Endothelial cell of umbilical vein (primary cell): Measurements from ENCODE around the gene CXCR6. TPM values are rescaled to one million over a fixed set of nuclear protein-coding genes. Genes with fewer than 3 reads are reported as not detected.
A peak's percentile ranks its signal among the peaks of the same experiment; 100 is the strongest.

Source experiments
- BruUV-seq: library from RNA; stranded (reverse); fragments of 400-500 nt; replicated peaks from 2 replicates; lab custom pipeline; 2021; lab: Mats Ljungman, UMichigan
- CTCF ChIA-PET: fragments of 300-600, 350-600 bp; sonication (Branson Sonifier 250); formaldehyde crosslinking; loops from one replicate; lab custom pipeline; 2021; ENCODE audit warnings: antibody characterized with exemption, inconsistent platforms; lab: Charles Lee
- POLR2A ChIA-PET: fragments of 300-600, 350-600 bp; sonication (Branson Sonifier 250); formaldehyde crosslinking; loops from one replicate; lab custom pipeline; 2021; ENCODE audit warnings: antibody characterized with exemption, inconsistent platforms; lab: Charles Lee
- DNase-seq: peaks from one replicate; pipeline ENCODE4 v3.0.0-alpha.2; 2011; ENCODE audit warnings: low read depth, low spot score
- FAIRE-seq: peaks from 2 replicates; lab custom pipeline; 2011; peaks lifted over from hg19 to GRCh38; lab: Jason Lieb, UNC
- H2AFZ ChIP-seq: 2 replicates; pipeline ENCODE4 v1.6.0; 2012; ENCODE audit warnings: low read depth, low read length, control low read depth, inconsistent platforms
- H3K27ac ChIP-seq: 2 replicates; pipeline ENCODE4 v1.5.1; 2011; ENCODE audit warnings: low read depth, mild to moderate bottlenecking, control low read depth, low read length, moderate library complexity; ENCODE audit not compliant: insufficient read depth
- H3K27me3 ChIP-seq, 2 experiments: 2 replicates each; pipeline versions ENCODE4 v1.6.0 to v1.6.1; 2011; ENCODE audit warnings: low read length in 2 of 2, mixed read lengths in 1 of 2; ENCODE audit not compliant: control insufficient read depth in 2 of 2, insufficient read depth in 2 of 2
- H3K36me3 ChIP-seq, 2 experiments: 2 replicates in 1 of 2; 3 replicates in 1 of 2; pipeline ENCODE4 v1.5.1; 2011; ENCODE audit warnings: low read length in 2 of 2, mild to moderate bottlenecking in 1 of 2, moderate library complexity in 1 of 2; ENCODE audit not compliant: control insufficient read depth in 2 of 2, insufficient read depth in 2 of 2; ENCODE audit errors: extremely low read depth in 1 of 2
- H3K4me1 ChIP-seq: 3 replicates; pipeline ENCODE4 v1.5.1; 2011; ENCODE audit warnings: mild to moderate bottlenecking, low read length; ENCODE audit not compliant: control insufficient read depth, insufficient read depth; ENCODE audit errors: extremely low read depth
- H3K4me2 ChIP-seq: 2 replicates; pipeline ENCODE4 v1.6.1; 2011; ENCODE audit warnings: low read length, control low read depth, mixed read lengths; ENCODE audit not compliant: insufficient read depth
- H3K4me3 ChIP-seq, 3 experiments: fragments of 200-600 bp in 1 of 3; sonication (generic), shearing (Covaris generic) in 1 of 3; replicated peaks in 1 of 3; 2 replicates each; pipeline ENCODE4 v1.5.1; 2011 to 2016; ENCODE audit warnings: control low read depth in 3 of 3, low read length in 3 of 3, mild to moderate bottlenecking in 2 of 3, inconsistent platforms in 1 of 3, low read depth in 1 of 3, moderate library complexity in 1 of 3; ENCODE audit not compliant: insufficient read depth in 1 of 3
- H3K79me2 ChIP-seq: 2 replicates; pipeline ENCODE4 v1.6.0; 2012; ENCODE audit warnings: low read length, inconsistent platforms; ENCODE audit not compliant: control insufficient read depth, insufficient read depth
- H3K9ac ChIP-seq: replicated peaks from 2 replicates; pipeline ENCODE3; 2011; ENCODE audit warnings: low read length, control low read depth; ENCODE audit not compliant: insufficient read depth; ENCODE audit errors: extremely low read depth
- H3K9me1 ChIP-seq: replicated peaks from 3 replicates; pipeline ENCODE4 v1.6.0; 2011; ENCODE audit warnings: mild to moderate bottlenecking, low read length; ENCODE audit not compliant: control insufficient read depth, insufficient read depth; ENCODE audit errors: extremely low read depth
- H3K9me3 ChIP-seq: replicated peaks from 2 replicates; pipeline ENCODE4 v1.5.1; 2012; ENCODE audit warnings: low read length, inconsistent platforms; ENCODE audit not compliant: control insufficient read depth, insufficient read depth
- H4K20me1 ChIP-seq: replicated peaks from 2 replicates; pipeline ENCODE3; 2011; ENCODE audit warnings: mild to moderate bottlenecking, low read length; ENCODE audit not compliant: control insufficient read depth, insufficient read depth; ENCODE audit errors: extremely low read depth
- EZH2 ChIP-seq: IDR thresholded peaks from 2 replicates; pipeline ENCODE4 v1.6.1; 2012; ENCODE audit warnings: borderline replicate concordance, low read depth, mild to moderate bottlenecking, moderate library complexity, low read length, inconsistent platforms; ENCODE audit not compliant: severe bottlenecking
- FOS ChIP-seq: IDR thresholded peaks from 2 replicates; pipeline ENCODE4 v1.6.1; 2011; ENCODE audit warnings: mild to moderate bottlenecking, low read length, moderate library complexity, borderline replicate concordance; ENCODE audit not compliant: insufficient read depth
- GATA2 ChIP-seq: IDR thresholded peaks from 2 replicates; pipeline ENCODE4 v1.7.0; 2011; ENCODE audit warnings: low read depth, mild to moderate bottlenecking, moderate library complexity, mixed read lengths, low read length; ENCODE audit not compliant: insufficient read length, insufficient read depth
- JUN ChIP-seq: IDR thresholded peaks from 2 replicates; pipeline ENCODE4 v1.6.1; 2011; ENCODE audit warnings: borderline replicate concordance, low read depth; ENCODE audit not compliant: insufficient read length, insufficient read depth
- MYC ChIP-seq: IDR thresholded peaks from one replicate; pipeline ENCODE4 v1.6.1; 2011; ENCODE audit warnings: mild to moderate bottlenecking, low read depth, low read length
- POLR2AphosphoS5 ChIP-seq: IDR thresholded peaks from 2 replicates; pipeline ENCODE4 v1.6.1; 2012; ENCODE audit warnings: low read depth, mild to moderate bottlenecking, control low read depth, low read length, moderate library complexity; ENCODE audit not compliant: insufficient read depth
- dilution Hi-C: fragments of 300-500 bp; cut with MboI; formaldehyde crosslinking; loops from one replicate; pipeline ENCODE4 v1.15.0; 2019; ENCODE audit warnings: low sequenced_read_pairs; ENCODE audit not compliant: extremely low pct_ligation_motif_present
- intact Hi-C: fragments of 100-400 bp; cut with micrococcal nuclease; formaldehyde crosslinking; loops from one replicate; pipeline ENCODE4 v1.10.0; 2022
- polyA plus RNA-seq, 4 experiments: library from polyadenylated mRNA; depleted of rRNA in 3 of 4; stranded (reverse) in 3 of 4; unstranded in 1 of 4; fragments of >200 nt; gene quantifications; 2 replicates each; pipeline versions ENCODE4 v1.2.1 to v1.2.3, GENCODE V29; 2011 to 2012; ENCODE audit warnings: missing spikeins in 1 of 4
- total RNA-seq: library from RNA; stranded (reverse); gene quantifications from 2 replicates; pipeline ENCODE4 v1.2.3, GENCODE V29; 2021
- TF ChIP-seq, protein P1 (sequence below): IDR thresholded peaks from 2 replicates; pipeline ENCODE4 v1.6.1; 2011; ENCODE audit not compliant: insufficient read depth, insufficient read length
- TF ChIP-seq, protein P2 (sequence below), 2 donors: IDR thresholded peaks; 1 replicate in 1 of 2; 2 replicates in 1 of 2; pipeline ENCODE4 v1.5.1; 2011; ENCODE audit warnings: low read length in 2 of 2, mild to moderate bottlenecking in 2 of 2, moderate library complexity in 2 of 2, control low read depth in 1 of 2, inconsistent platforms in 1 of 2, low read depth in 1 of 2; ENCODE audit not compliant: insufficient read depth in 1 of 2; ENCODE audit errors: extremely low read depth in 1 of 2

The CXCR6 gene
- total and polyA plus RNA-seq, 2 donors (not counting 3 experiments of a cell fraction or from before 2014, with no cell fraction given), result not detected

DNA sequence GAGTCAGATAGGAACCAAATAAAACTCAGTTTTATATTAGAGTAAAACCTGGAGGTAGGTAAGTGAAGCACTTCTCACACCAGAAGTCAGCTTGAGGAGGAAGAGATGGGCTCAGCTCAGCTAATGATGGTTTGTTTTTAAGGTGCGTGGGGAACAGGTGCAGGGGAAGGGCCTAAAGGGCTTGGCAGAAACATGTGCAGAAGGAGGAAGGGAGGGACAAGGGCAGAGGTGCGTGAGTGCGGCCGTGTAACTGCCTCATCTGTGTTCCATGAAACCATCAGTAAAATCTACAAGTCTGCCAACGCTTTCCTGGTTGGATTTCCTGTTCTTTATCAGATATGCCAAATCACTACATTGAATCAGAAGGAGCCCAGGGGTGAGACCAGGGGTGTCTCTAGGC, 32.4 kb downstream of the CXCR6 start:
- intact Hi-C loops, result no loop called here
- Histone ChIP-seq H3K36me3 (peaks cover 11 to 13% of the 10 kb centered on the region in 2 experiments), H3K9me1 (no peaks in the 10 kb centered on the region), H2AFZ (no peak overlapping the region), H3K79me2 (no peaks in the 10 kb centered on the region), H3K27ac (no peak overlapping the region), H3K4me1 (no peaks in the 10 kb centered on the region), H3K4me3 (no peak overlapping the region), H3K4me2 (no peak overlapping the region), H3K9me3 (no peaks in the 10 kb centered on the region), H4K20me1 (no peaks in the 10 kb centered on the region), H3K9ac (no peak overlapping the region), H3K27me3 (no peaks in the 10 kb centered on the region)
- dilution Hi-C loops, result no loop called here
- no peak for TF ChIP-seq JUN
- TF ChIP-seq GATA2, result peak; percentile 41
- POLR2A ChIA-PET, result no interaction called here
- no TSS peak for BruUV-seq
- FAIRE-seq, result peak; percentile 31
- DNase-seq, result no peak
- CTCF ChIA-PET, result interaction anchor here (1.6 kb wide), 1 partner anchor 99 kb away, joined by 3 read pairs; no protein-coding TSS in a partner anchor

DNA sequence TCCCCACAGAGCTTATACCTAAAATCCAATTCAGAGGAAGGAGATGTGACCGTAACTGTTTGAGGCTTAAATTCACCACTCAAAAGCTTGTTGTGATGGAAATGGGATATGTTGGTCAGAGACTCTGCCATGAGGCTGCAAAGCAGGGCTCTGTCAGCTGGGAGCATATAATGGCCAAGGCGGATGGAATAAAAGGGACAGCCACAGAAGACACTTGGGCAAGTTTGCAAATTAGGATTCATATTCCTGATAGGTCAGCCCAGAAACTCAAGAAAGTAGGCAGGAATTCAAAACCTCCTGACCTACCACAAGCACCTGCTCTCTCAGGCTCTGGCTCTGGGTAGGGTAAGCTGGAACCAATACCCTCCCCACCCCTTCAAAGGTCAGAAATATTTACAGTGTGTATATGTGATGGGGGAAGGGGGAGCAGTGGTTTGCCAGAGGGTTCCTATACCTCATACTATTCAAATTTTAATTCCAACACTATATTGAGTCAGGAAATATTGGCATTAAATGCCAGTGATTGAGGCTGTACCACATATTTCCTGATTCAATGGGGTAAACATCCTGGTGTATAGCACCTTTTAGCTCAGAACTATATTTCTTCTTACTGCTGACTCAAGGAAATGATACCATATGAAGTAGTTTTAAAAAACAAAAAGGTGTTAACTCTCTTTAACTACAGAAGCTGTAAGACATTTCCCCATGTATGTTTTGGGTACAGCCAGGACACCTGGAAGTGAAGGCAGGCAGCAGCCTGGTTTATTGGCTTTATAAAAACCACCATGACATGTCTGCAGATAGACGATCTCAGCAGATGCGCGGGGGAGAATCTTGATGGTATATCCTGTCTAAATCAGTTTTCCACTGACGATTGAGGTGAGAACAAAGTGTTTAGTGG, 33.2 kb downstream of the CXCR6 start:
- Histone ChIP-seq H3K4me1 (no peaks in the 10 kb centered on the region), H2AFZ (no peak overlapping the region), H3K4me2 (no peak overlapping the region), H3K27ac (no peak overlapping the region), H3K27me3 (no peaks in the 10 kb centered on the region), H3K9me1 (no peaks in the 10 kb centered on the region), H3K9me3 (no peaks in the 10 kb centered on the region), H3K4me3 (no peak overlapping the region), H3K79me2 (no peaks in the 10 kb centered on the region), H4K20me1 (no peaks in the 10 kb centered on the region), H3K9ac (no peak overlapping the region), H3K36me3 (peaks cover 12 to 19% of the 10 kb centered on the region in 2 experiments)
- ChIA-PET CTCF (interaction anchor here (1.3 to 1.7 kb wide), 4 partner anchors 14 to 98 kb away, joined by 3 to 4 read pairs (median 4); no protein-coding TSS in a partner anchor), POLR2A (no interaction called here)
- TF ChIP-seq GATA2 (no peak), EZH2 (no peak), JUN (no peak), FOS (no peak), POLR2AphosphoS5 (no peak), MYC (no peak)
- TF ChIP-seq, protein P1, sequence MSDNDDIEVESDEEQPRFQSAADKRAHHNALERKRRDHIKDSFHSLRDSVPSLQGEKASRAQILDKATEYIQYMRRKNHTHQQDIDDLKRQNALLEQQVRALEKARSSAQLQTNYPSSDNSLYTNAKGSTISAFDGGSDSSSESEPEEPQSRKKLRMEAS, result no peak
- TF ChIP-seq, protein P2, sequence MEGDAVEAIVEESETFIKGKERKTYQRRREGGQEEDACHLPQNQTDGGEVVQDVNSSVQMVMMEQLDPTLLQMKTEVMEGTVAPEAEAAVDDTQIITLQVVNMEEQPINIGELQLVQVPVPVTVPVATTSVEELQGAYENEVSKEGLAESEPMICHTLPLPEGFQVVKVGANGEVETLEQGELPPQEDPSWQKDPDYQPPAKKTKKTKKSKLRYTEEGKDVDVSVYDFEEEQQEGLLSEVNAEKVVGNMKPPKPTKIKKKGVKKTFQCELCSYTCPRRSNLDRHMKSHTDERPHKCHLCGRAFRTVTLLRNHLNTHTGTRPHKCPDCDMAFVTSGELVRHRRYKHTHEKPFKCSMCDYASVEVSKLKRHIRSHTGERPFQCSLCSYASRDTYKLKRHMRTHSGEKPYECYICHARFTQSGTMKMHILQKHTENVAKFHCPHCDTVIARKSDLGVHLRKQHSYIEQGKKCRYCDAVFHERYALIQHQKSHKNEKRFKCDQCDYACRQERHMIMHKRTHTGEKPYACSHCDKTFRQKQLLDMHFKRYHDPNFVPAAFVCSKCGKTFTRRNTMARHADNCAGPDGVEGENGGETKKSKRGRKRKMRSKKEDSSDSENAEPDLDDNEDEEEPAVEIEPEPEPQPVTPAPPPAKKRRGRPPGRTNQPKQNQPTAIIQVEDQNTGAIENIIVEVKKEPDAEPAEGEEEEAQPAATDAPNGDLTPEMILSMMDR (IDR thresholded peaks at IDR 0.05; ENCODE audit: extremely low read depth in 1 of 2, insufficient read depth in 1 of 2, low read depth in 1 of 2, low read length in 2 of 2), result no peak
- dilution Hi-C loops, result no loop called here
- intact Hi-C loops, result no loop called here
- no peak for FAIRE-seq
- peak; percentile 21 for DNase-seq
- no TSS peak for BruUV-seq
